Left hindlimb (tissue), 1 donor: Measurements from ENCODE around the gene TXK.

ENCODE experiments used
- DNase-seq: peaks from one replicate; pipeline ENCODE4 v3.0.0-alpha.2; 2018

Gene TXK

DNA sequence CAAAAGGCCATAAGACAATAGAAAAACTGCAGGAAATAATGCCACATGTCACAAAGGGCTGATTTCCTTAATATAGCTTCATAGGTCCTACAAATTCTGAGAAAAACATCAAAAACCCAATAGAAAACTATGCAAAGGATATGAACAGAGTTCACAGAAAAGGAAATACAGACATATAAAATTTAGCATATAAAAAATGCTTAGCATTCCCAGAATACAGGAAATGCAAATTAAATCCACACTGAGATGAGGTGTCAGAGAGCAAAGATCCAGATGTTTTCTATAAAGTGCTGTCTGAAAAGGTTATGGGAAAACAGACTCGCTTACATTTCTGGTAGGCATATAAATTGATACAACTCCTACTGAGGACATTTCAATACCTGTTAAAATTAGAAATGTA lies 33.8 kb downstream of the TXK start:
- no peak for DNase-seq

DNA sequence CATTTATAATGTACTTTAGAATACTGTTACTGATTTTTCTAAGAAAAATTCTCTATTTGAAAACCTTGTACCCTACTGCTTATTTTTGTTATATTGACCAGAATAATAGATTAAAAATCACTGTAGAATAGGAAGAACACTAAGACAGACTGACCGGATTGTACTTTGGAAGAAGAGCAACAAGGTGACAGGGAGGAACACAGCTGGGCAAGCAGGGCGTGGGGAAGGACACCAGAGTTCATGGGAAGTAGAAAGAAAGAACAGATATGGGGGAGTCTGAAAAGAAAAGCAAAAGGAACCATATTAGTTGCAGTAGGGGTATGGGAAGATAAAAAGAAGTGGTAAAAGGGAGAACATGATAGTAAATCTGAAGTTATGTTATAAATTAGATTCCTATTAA lies 38.6 kb downstream of the TXK start:
- no peak for DNase-seq

DNA sequence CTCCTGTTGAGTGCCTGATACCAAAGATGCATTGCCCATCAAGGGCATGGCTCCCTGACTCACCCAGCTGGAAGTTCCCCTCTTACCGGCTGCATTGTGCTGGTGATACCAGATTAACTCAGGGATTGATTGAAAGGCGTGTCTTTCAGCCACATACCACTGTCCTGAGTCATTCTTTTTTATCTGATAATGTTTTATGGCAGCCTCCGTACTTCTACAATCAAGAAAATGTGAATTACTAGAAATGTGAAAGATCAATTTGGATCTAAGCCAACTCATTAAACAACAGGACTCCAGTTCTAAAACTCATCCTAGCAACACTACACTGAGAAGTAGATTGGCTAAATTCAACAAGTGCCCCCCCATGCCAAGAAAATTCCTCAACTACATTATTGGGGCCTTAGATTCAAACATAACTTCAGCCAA lies 40.0 kb downstream of the TXK start:
- no peak for DNase-seq

DNA sequence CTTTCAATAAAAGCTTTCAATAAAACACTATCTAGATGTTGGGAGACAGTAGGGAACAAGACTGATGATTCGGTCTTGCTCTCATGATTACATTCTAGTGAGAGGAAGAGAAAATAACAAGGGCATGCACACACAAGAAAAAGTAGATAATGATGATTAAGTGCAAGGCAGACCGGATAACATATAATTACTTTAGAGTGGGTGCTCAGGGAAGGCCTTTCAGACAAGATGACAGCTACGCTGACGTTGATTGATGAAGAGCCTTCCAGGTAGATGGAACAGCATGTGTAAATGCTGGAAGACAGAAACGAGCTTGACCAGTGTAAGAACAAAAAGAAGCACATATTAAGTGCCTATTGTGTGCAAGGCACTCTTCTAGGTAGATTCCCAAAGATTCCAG lies 43.4 kb downstream of the TXK start:
- no peak for DNase-seq

DNA sequence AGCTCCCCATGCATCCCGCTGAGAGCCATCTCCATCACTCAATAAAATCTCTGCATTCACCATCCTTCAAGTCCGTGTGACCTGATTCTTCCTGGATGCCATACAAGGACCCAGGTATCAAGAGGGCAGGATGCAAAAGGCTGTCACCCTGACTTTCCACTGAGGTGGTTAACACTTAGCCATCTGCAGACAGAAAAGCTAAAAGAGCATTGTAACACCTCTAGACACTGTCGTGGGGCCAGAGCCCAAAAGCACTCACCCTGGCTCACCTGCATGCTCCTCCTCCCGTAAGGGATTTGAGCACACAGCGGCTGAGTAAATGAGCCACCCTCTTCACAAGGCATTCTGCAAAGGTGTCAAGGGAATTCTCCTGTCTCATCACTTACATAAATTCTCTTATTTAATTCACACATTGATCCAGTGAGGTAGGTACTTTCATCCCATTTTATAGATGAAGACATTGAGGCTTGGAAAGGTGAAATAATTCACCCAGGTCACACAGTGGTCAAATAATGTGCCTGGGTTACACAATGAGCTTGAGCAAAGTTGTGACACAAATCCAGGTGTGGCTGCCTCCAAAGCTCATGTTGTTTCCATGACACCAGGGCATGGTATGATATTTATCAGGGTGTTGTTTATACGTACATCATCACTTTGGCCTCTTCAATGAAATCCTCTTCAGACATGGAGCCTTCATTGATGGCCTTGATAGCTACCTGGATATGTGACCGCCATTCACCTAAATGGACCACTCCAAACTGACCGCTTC lies 48.0 kb downstream of the TXK start:
- DNase-seq = no peak

DNA sequence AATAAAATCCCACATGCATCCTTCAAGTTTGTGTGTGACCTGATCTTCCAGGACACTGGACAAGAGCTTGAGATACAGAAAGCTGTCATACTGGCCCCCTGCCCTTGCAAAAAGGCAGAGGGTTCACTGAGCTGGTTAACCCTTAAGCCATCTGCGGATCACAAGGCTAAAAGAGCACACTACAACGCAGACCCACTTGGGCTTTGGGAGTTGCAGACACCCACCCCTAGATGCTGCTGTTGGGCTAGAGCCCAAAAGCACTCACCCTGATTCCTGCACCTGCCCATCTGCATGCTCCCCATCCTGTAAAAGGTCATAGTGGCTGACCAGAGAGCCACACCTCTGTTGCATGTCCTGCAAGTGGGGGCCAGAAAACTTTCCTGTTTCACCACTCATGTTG lies 51.1 kb downstream of the TXK start:
- DNase-seq = no peak

DNA sequence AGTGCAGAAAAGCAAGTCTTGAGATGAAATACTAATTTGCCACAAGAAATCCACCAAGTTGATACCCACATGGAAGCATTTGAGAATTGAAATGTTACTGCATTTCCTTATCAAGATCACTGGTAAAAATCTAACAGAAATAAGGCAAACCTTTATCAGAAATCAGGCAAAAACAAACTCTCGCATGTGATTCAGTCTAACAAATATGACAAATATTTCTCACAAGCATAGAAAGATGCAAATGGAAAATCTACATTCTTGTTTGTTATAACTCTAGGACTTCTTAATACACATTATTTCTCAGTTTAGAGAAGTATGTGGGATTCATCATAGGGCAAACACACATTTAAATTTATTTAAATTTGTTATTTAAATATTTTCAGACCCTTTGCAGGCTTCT lies 52.9 kb downstream of the TXK start:
- no peak for DNase-seq

DNA sequence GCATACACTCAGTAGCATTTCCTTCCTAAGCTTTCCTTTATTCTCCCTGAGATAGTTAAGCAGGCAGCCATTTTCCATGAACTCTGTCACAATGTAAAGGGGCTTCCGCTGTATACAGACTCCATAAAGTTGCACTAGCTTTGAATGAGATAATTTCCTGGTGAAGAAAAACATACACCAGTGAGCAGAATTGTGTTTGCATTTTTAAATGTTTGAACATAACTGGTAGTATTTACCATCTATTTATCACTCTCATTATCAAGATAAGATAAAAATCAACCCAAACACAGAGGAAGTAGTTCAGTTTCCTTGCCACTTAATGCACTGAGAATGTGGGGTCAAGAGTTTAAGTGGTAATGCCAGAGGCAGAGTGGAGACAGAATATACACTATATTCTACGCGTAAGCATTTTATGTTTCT lies 54.1 kb downstream of the TXK start:
- DNase-seq = no peak

DNA sequence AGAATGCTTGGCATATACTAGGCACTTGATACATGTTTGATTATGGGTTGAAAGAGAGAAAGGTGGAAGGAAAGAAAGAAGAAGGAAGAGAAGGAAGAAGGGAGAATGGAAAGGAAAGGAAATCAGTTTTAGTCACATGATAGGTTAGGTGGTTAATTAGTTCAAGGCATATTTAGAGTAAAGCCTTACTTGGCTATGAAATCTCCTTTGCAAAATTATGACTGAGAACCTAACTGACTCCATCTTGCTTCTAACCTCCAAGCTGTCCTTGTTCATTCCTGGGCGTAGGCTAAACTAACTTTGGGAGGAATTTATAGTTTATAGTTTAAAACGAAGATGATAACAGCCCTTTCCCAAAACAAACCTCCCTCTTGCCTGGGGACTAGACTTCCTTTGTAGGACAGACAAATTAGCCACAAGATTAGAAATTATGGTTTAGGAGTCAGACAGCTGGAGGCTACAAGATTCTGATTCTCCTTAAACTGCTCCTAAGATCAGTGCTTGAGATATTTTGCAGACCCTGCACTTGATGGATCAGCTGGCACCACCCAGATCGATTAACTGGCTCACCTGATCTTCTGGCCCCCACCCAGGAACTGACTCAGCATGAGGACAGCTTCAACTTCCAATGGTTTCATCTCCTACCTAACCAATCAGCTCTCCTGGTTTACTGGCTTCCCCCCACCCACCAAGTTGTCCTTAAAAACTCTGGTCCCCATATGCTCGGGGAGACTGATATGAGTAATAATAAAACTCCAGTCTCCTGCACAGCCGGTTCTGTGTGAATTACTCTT lies 55.0 kb downstream of the TXK start:
- no peak for DNase-seq

DNA sequence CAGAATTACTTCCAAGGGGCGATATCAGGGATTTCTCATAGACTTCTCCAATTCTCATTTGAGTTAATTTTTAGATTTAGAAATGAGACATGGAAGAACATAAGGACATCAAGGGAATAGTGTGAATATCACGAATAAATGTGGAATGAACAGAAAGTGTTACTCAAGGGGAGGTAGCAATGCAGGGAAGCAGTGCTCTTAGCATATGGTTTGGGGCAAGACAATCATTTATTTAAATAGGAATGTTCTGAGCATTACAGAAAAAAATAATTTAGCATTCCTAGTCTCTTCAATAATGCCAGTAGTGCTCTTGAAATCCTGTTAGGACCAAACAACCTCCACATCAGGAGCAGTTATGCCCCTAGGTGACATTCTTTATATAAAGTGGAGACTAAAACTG lies 55.6 kb downstream of the TXK start:
- no peak for DNase-seq

DNA sequence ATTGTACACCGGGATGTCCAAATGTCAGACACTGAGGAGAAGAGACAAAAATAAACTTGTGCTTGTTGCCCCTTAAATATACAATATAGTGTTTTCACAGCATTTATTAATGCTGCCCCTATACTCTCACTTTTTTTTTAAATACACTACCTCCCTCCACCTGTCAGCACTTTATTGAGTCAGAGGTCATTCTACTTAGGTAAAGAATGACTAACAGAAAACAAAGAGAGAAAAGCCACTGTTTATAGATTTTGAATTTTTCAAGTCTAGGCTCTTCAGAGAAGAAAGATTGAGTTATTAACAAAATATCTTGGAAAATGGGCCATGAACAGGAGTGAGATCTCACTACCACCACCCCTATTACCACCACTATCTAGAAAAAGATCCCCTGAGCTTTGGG lies 59.4 kb downstream of the TXK start:
- no peak for DNase-seq

DNA sequence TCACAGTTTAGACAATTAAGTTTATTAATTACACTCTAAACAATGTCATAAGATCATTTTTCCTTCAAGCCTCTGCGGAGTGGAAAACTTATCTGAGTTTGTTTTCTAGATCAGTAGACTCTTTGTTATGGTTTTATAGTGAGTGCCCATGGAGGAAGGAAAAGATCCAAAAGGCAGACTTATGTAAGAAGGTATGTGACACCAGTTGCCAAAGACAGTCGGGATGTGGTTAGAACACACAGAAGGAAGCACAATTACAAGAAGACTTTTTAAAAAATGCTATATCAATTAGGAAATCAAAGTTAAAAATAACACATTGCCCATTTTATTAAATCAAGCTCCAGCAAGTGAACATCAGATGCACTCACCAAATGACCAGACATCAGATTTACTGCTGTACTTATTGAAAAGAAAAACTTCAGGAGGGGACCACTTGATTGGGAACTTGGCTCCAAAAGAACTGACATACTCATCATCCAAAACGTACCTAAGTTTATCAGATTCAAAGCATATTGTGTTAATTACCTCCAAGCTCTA lies 60.4 kb downstream of the TXK start:
- DNase-seq = no peak

DNA sequence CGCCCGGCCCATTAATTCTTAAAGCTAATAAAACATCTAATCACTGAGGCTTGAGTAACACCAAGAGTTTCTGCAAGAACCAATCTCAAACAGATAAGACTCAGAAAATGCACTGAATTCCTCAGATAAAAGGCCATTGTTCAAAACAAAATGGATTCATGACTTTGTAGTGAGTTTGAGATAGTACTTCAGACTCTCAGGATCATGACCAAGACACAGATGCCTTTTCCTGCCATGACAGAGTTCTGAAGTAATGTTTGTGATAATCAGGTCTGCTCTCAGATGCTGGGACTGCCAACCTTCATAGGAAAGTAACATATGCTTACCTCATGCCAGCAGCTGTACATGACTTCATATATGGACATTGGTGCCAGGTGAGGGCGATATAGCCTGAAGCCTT lies 62.9 kb downstream of the TXK start:
- DNase-seq = no peak

DNA sequence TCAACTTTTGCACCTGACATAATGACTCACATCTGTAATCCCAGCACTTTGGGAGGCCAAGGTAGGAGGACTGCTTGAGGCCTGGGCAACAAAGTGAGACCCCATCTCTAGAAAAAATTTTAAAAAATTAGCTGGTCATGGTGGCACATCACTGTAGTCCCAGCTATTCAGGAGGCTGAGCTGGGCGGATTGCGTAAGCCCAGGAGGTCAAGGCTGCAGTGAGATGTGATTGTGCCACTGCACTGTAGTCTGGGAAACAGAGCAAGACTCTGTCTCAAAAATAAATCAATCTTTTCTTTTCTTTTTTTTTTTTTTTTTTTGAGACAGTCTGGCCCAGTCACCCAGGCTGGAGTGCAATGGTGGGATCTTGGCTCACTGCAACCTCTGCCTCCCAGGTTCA lies 65.0 kb downstream of the TXK start:
- DNase-seq = no peak

DNA sequence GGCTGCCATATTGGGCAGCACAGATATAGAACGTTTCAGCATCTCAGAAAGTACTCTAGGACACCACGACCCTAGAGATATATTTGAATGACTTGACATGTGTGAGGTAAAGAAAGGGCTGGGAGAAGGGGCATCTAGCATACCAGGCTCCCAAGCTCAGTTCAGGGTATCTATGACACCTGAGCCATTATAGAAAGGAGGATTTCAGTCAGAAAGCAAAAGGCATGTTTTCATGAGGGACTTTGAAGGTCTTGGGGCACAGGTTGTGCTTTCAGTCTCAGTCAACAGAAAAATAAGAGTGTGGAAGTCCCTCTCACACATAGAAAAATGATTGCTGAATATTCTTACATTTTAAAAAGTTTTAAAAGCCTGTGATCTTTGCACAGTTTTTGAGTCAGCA lies 65.9 kb downstream of the TXK start:
- DNase-seq = no peak

DNA sequence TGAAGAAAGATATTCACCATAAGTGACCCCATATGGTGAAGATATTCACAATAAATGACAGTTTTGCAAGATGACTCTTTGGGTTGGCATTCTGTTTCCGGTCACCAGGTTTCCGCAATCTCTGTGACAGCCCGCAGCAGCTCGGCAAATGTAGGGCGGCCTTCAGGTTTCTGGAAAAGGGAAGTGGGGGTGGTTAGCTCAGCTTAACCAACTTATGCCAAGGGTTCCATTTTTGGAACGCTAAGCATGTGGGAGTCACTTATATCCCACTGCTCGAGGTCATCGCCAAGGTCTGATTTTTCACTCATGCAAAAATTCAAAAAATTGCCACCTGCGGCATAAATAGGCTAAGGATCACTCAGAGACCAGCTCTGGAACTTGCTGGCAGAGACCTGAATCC lies 66.5 kb downstream of the TXK start:
- DNase-seq = no peak

DNA sequence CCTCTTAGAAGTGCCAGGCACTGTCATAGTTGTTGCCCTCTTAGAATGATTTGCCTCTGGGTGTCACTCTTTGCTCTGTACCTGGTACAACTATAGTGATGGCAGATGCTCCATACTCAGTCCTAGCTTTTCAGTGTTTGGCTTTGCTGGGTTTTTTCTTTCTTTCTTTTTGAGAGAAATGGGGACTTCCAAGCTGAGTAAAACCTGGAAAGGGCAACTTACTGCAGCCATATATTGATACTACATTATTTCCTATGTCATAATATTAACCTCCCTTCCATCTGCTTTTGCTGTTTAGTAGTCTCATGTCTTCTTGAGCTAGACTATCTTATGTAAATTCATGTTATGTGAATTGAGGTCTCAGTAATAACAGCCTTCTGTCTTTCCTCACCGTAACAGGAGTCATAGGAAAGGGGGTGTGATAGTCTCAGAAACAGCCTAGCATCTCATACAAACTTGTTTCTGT lies 68.4 kb downstream of the TXK start:
- DNase-seq = no peak

DNA sequence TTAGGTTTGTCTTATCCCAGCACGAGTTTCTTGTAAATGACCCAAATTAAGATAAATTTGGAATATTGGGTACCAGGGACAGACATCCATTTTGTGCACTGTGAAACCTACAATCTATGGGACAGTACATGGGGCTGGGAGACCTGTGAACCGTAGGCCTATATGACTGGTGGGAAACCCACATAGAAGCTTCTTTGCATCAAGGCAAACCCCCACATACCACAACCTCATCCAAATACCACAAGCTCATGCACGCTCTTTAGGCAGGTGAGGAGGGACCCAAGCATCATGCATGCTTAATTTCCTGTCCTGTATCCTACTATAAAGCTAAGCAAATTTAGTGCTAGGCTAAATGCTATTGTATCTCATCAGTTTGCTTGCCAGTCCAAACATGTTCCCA lies 69.7 kb downstream of the TXK start:
- no peak for DNase-seq

DNA sequence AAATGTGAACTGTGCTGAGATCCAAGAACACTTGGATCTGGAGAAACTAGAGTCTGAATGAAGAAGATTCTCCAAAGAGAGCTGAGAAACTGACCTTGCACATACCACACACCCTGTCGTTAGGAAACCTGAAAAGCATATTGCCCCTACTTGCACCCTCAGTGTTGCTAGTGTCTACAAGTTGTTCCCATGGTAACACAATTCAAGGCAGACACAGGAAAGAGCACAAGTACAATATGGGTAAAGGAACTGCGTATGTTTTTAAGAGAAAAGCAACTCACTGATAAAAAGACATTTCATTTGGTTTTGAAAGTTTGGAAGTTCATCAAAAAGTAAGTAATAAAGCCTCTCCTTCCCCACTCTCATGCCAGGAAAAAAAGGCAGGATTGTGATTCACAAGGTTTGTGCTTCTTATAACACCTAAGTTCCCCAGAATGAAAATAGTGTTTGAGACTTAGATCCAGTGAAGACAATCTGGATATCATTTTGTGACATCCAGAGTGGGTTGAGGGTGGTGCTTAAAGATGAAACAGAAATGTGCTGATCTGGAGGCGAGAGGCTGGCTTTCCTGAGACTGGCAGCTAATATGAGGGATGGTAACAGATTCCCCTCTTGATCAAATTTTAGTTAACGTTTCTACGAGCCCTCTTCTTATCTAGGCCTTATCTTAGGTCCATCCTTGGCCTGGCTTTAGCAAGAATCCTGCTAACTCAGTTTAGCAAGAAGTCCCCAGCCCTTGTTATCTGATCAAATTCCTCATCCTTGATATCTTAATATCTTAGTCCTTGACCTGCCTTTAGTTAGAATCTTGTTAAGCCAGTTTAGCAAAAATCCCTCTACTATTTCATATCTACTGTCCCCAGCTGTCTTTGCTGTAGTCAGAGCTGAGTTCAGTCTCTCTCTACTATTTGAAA lies 75.2 kb downstream of the TXK start:
- no peak for DNase-seq

DNA sequence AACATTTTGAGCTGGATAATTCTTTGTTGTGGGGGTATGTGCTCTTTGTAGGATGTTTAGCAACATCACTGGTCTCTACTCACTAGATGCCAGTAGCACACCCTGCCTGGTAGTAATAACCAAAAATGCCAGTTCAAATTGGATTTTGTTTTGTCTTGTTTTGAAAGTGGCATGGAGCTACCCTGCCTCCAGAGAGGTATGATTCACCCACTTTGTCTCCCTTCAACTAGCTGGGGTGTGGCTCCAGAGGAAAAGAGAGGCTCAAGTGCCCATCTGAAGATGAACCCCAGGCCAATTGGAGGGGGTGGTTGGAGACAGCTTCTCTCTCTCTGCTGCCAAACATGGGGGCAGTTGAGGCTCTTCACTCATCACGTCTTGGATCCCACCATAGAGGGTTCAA lies 83.0 kb downstream of the TXK start:
- DNase-seq = no peak

DNA sequence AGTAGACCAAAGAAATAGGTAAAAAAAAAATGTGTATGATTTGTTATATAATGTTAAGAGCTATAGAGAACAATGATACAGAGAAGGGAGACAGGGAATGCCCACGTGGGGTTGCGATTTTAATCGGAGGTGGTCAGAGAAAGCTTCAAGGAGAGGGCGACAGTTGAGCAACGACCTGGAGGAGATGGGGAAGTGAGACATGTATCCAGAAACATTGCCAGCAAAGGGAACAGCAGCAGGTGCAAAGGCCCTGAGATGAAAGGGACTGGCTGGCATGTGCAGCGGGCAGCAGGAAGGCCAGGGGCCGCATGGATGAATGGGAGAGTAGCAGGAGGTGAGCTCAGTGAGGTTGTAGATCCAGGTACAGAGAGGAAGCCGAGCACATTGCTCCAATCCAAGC lies 84.6 kb downstream of the TXK start:
- DNase-seq = no peak

DNA sequence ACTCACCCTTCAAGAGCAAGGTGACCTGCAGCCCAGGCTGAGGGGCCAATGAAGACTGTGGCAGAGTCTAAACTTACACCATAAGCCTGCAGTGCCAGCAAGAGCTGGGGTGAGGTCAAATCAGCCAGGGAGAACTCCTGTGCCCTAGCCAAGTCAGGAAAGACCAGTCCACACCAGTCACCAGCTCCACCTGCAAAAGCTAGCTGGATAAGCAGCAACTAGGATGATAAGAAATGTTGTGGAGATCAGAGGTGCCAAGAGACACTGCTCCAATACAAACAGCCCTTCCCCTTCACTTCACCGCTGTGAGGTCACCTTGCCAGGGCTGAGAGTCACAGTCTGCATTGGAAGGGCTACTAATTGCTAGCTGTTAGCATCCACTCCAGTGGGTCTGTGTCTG lies 86.2 kb downstream of the TXK start:
- DNase-seq = no peak

DNA sequence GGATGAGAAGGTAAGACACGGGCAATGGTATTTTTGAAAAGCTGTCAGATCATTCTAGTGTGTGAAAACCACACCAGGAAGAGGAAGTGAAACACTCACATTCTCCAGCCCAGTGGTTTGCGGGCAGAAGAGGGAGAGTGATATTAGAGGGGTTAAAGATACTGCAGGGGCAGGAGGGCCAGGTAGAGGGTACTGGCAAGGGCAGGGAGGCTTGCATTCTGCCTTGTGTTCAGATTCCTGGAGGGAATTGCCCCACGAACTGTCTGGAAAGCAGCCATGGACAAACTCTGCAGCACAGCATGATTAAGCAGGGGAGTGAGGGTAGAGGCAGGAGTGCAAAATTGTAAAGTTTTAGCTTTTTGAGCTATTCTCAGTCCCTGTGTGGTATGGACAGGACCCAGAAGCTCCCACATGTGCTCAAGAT lies 86.6 kb downstream of the TXK start:
- no peak for DNase-seq
